GM21825 (cell line): ENCODE measurements around the gene TPTE.
"Not testable (repeated sequence)": the region's sequence is repeated elsewhere in the genome, so short reads cannot be mapped to it uniquely, and the experiment has no call there.

Source experiments
- ATAC-seq: cut with Tn5 transposase; IDR thresholded peaks from one replicate; pipeline ENCODE4 v1.9.1; 2021; ENCODE audit warnings: mild to moderate bottlenecking, moderate library complexity; ENCODE audit not compliant: unreplicated experiment

Gene TPTE

GRCh38 chr21:10616535-10616934 lies 95.2 kb downstream of the TPTE start:
- ATAC-seq = no peak

- ATAC-seq = not testable (repeated sequence)
Measured at GRCh38 chr21:10617133-10617752, 95.9 kb downstream of the TPTE start.

GRCh38 chr21:10627316-10627863 lies 106.0 kb downstream of the TPTE start:
- ATAC-seq = no peak

- ATAC-seq = not testable (repeated sequence)
Measured at GRCh38 chr21:10629239-10629638, 107.9 kb downstream of the TPTE start.

GRCh38 chr21:10630829-10631228 lies 109.4 kb downstream of the TPTE start:
- ATAC-seq = not testable (repeated sequence)

- not testable (repeated sequence) for ATAC-seq
Measured at GRCh38 chr21:10631316-10631715, 109.9 kb downstream of the TPTE start.

GRCh38 chr21:10638144-10638543 lies 116.8 kb downstream of the TPTE start:
- not testable (repeated sequence) for ATAC-seq

- no peak for ATAC-seq
Measured at GRCh38 chr21:10639123-10639522, 117.7 kb downstream of the TPTE start.

GRCh38 chr21:10639746-10640145 lies 118.4 kb downstream of the TPTE start:
- not testable (repeated sequence) for ATAC-seq

GRCh38 chr21:10640446-10640845 lies 119.1 kb downstream of the TPTE start:
- ATAC-seq = no peak

GRCh38 chr21:10641107-10641506 lies 119.7 kb downstream of the TPTE start:
- ATAC-seq = no peak

- not testable (repeated sequence) for ATAC-seq
Measured at GRCh38 chr21:10645667-10646066, 124.3 kb downstream of the TPTE start.

- ATAC-seq = not testable (repeated sequence)
Measured at GRCh38 chr21:10649350-10650149, 128.2 kb downstream of the TPTE start.

- not testable (repeated sequence) for ATAC-seq
Measured at GRCh38 chr21:10650297-10650696, 128.9 kb downstream of the TPTE start.
